Measurements from ENCODE around the gene ZNHIT1.

DNA sequence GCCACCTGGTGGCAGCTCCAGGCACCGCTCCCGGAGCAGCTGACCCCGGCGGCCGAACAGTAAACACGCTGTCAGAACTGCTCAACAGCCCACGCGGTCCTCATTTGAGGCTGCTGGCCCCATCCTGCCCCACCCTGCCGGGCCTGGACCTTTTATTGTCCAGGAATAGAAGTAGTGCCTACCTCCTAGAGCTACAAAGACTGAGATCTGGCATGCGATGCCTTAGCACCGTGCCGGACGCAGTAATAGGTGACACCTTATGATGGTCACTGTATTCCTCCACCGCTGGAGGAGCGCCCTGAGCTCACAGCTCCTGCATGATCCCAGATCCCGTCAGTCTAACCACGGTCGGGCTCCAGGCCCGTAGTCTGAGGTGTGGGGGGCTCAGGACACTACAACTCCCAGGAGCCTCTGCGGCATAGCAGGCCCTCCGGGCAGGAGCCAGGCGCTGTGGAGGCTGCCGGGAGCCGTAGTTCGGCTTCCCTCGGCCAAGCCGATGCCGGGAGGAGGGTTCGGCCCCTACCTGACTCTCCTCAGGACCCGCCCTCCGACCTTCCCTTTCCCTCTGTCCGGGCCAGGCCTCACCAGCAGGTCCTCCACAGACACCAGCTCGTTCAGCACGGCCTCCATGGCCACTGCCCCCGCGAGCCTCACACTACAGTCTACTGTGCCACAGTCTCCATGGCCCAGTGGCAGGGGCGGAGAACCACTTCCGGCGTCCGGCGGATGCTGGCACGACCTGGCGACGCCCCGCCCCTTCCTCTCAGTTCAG, 26.6 kb downstream of the ZNHIT1 start, which contains the start of gene FIS1:
- TF ChIP-seq SUZ12 (IDR thresholded peaks at IDR 0.05) (no peak), FOXA1 (IDR thresholded peaks at IDR 0.05) (no peak), BHLHE40 (IDR thresholded peaks at IDR 0.05; ENCODE audit: borderline replicate concordance) (no peak), SP1 (IDR thresholded peaks at IDR 0.05) (no peak), TARDBP (IDR thresholded peaks at IDR 0.05) (no peak), LEF1 (IDR thresholded peaks at IDR 0.05; ENCODE audit: borderline replicate concordance) (no peak), ARNT (IDR thresholded peaks at IDR 0.05) (no peak), CTBP1 (IDR thresholded peaks at IDR 0.05; ENCODE audit: borderline replicate concordance) (no peak), FOXM1 (IDR thresholded peaks at IDR 0.05; ENCODE audit: borderline replicate concordance) (no peak), ZNF384 (IDR thresholded peaks at IDR 0.05) (no peak)
- TF ChIP-seq, protein P1, sequence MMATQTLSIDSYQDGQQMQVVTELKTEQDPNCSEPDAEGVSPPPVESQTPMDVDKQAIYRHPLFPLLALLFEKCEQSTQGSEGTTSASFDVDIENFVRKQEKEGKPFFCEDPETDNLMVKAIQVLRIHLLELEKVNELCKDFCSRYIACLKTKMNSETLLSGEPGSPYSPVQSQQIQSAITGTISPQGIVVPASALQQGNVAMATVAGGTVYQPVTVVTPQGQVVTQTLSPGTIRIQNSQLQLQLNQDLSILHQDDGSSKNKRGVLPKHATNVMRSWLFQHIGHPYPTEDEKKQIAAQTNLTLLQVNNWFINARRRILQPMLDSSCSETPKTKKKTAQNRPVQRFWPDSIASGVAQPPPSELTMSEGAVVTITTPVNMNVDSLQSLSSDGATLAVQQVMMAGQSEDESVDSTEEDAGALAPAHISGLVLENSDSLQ (IDR thresholded peaks at IDR 0.05) = no peak

Data from HEK293T (cell line).